HepG2 (cell line): ENCODE data around the gene DCLRE1C. TPM values are rescaled to one million over a fixed set of nuclear protein-coding genes. Genes with fewer than 3 reads are reported as not detected.

Experiments
- GFI1 ChIP-seq: sonication (generic); formaldehyde crosslinking; IDR thresholded peaks from 2 replicates; pipeline ENCODE4 v1.5.0; 2020; ENCODE audit warnings: missing genetic modification reagents, mild to moderate bottlenecking, borderline replicate concordance
- JUND ChIP-seq: sonication (generic); formaldehyde crosslinking; IDR thresholded peaks from 2 replicates; pipeline ENCODE4 v1.8.0; 2022; ENCODE audit warnings: mild to moderate bottlenecking, missing genetic modification reagents
- KLF15 ChIP-seq: sonication (generic); formaldehyde crosslinking; IDR thresholded peaks from 2 replicates; pipeline ENCODE4 v1.8.1; 2023; ENCODE audit warnings: borderline replicate concordance, mild to moderate bottlenecking, inconsistent platforms, missing genetic modification reagents, mixed read lengths
- NFKB2 ChIP-seq: sonication (generic); formaldehyde crosslinking; IDR thresholded peaks from 2 replicates; pipeline ENCODE4 v1.4.0; 2020; ENCODE audit warnings: missing genetic modification reagents, borderline replicate concordance
- RNF2 ChIP-seq: fragments of 450-650 bp; conservative IDR thresholded peaks from 2 replicates; pipeline ENCODE4 v1.6.1; 2016; ENCODE audit warnings: low read depth
- TSC22D2 ChIP-seq: sonication (generic); formaldehyde crosslinking; IDR thresholded peaks from 2 replicates; pipeline ENCODE4 v1.5.1; 2020; ENCODE audit warnings: missing genetic modification reagents, mild to moderate bottlenecking, borderline replicate concordance
- ZBED4 ChIP-seq: sonication (generic); formaldehyde crosslinking; IDR thresholded peaks from 2 replicates; pipeline ENCODE4 v1.4.0; 2020; ENCODE audit warnings: missing genetic modification reagents, borderline replicate concordance
- ZBTB43 ChIP-seq: sonication (generic); formaldehyde crosslinking; conservative IDR thresholded peaks from 2 replicates; pipeline ENCODE4 v1.4.0; 2020; ENCODE audit warnings: missing genetic modification reagents
- ZKSCAN1 ChIP-seq: fragments of 150-350 bp; IDR thresholded peaks from 2 replicates; pipeline ENCODE4 v1.6.1; 2014; ENCODE audit warnings: low read length
- ZNF142 ChIP-seq: sonication (generic); formaldehyde crosslinking; IDR thresholded peaks from 2 replicates; pipeline ENCODE4 v1.4.0; 2020; ENCODE audit warnings: missing genetic modification reagents
- ZNF280B ChIP-seq: sonication (generic); formaldehyde crosslinking; IDR thresholded peaks from 2 replicates; pipeline ENCODE4 v1.5.0; 2020; ENCODE audit warnings: missing genetic modification reagents, mild to moderate bottlenecking, borderline replicate concordance
- ZNF331 ChIP-seq: sonication (generic); formaldehyde crosslinking; IDR thresholded peaks from 2 replicates; pipeline ENCODE4 v1.4.0; 2020; ENCODE audit warnings: missing genetic modification reagents
- ZSCAN20 ChIP-seq: sonication (generic); formaldehyde crosslinking; IDR thresholded peaks from 2 replicates; pipeline ENCODE4 v1.4.0; 2020; ENCODE audit warnings: missing genetic modification reagents, mild to moderate bottlenecking, borderline replicate concordance
- polyA plus RNA-seq, 8 experiments: library from polyadenylated mRNA; depleted of rRNA in 3 of 8; stranded (reverse) in 7 of 8; unstranded in 1 of 8; fragments of >200 nt; fragmentation: Illumina TruSeq in 4 of 8; extraction: Trizol in 4 of 8; gene quantifications; 2 replicates each; pipeline versions ENCODE4 v1.2.1 to v1.2.3, GENCODE V29; 2011 to 2016; ENCODE audit warnings: low read depth in 4 of 8, missing spikeins in 1 of 8, mixed read lengths in 1 of 8; ENCODE audit not compliant: insufficient read depth in 1 of 8
- total RNA-seq, 5 experiments: library from RNA; depleted of rRNA; stranded (reverse); fragments of >200 nt; fragmentation: Illumina TruSeq; extraction: Trizol; gene quantifications; 2 replicates each; pipeline ENCODE4 v1.2.3, GENCODE V29; 2016; ENCODE audit warnings: low read depth in 1 of 5

Gene DCLRE1C
- total and polyA plus RNA-seq, 2 of the 13 experiments (the other 11 are each of a cell fraction or from before 2014, with no cell fraction given): 3.0 to 10.3 TPM

GRCh38 chr10:14878266-14879123 lies 75.4 kb downstream of the DCLRE1C start, which contains the start of gene SUV39H2 (continued):
- TF ChIP-seq ZBED4 (peak; percentile 91), KLF15 (CRISPR knock-in tag) (peak; percentile 28; the same call in 1 of the 2 replicates), ZKSCAN1 (no peak), ZNF280B (CRISPR knock-in tag) (no peak), ZNF142 (CRISPR knock-in tag) (peak; percentile 40), ZBTB43 (CRISPR knock-in tag) (peak; percentile 45; the same call in 1 of the 2 replicates), JUND (CRISPR knock-in tag) (peak; percentile 63; the same call in 1 of the 2 replicates), GFI1 (CRISPR knock-in tag) (peak; percentile 61; the same call in 1 of the 2 replicates), ZNF331 (CRISPR knock-in tag) (0 out of 2 replicates have a peak, but pooled peaks have one; percentile 58), NFKB2 (CRISPR knock-in tag) (peak; percentile 43), ZSCAN20 (CRISPR knock-in tag) (peak; percentile 30; the same call in 1 of the 2 replicates), RNF2 (peak; percentile 90; the same call in 1 of the 2 replicates), TSC22D2 (CRISPR knock-in tag) (0 out of 2 replicates have a peak, but pooled peaks have one; percentile 50)
